GM23338 (cell line): ENCODE measurements around the gene ISX. TPM values are rescaled to one million over a fixed set of nuclear protein-coding genes. Genes with fewer than 3 reads are reported as not detected.

Source experiments
- ATAC-seq: fragments of 200-7000 bp; cut with Tn5 transposase; 3 replicates; pipeline ENCODE4 v1.9.1; 2020
- DNase-seq: peaks from one replicate; pipeline ENCODE4 v3.0.0-alpha.2; 2015; ENCODE audit warnings: low spot score
- H2AFZ ChIP-seq: fragments of 200-600 bp; sonication (generic); 2 replicates; pipeline ENCODE4 v1.8.0; 2016; ENCODE audit warnings: antibody characterized with exemption, mild to moderate bottlenecking, moderate library complexity
- H3F3A ChIP-seq: fragments of 200-600 bp; sonication (generic); replicated peaks from 2 replicates; pipeline ENCODE4 v1.8.0; 2017; ENCODE audit warnings: antibody characterized with exemption, mixed run types, low read depth
- H3K27ac ChIP-seq: fragments of 200-600 bp; sonication (generic); 2 replicates; pipeline ENCODE4 v1.6.1; 2016; ENCODE audit warnings: low read depth
- H3K27me3 ChIP-seq: fragments of 200-600 bp; sonication (generic); 2 replicates; pipeline ENCODE4 v1.8.0; 2016; ENCODE audit warnings: mild to moderate bottlenecking, mixed run types, moderate library complexity; ENCODE audit not compliant: insufficient read depth
- H3K36me3 ChIP-seq: fragments of 200-600 bp; sonication (generic); 2 replicates; pipeline ENCODE4 v1.8.0; 2016; ENCODE audit warnings: mild to moderate bottlenecking; ENCODE audit not compliant: insufficient read depth
- H3K4me1 ChIP-seq: fragments of 200-600 bp; sonication (generic); 2 replicates; pipeline ENCODE4 v1.8.0; 2016; ENCODE audit warnings: mild to moderate bottlenecking, moderate library complexity; ENCODE audit not compliant: insufficient read depth
- H3K4me2 ChIP-seq: fragments of 200-600 bp; sonication (generic); 2 replicates; pipeline ENCODE4 v1.7.1; 2017; ENCODE audit warnings: mixed run types
- H3K4me3 ChIP-seq: fragments of 200-600 bp; sonication (generic); 2 replicates; pipeline ENCODE4 v1.6.1; 2016; ENCODE audit warnings: mixed run types
- H3K79me2 ChIP-seq: fragments of 200-600 bp; sonication (generic); replicated peaks from 2 replicates; pipeline ENCODE4 v1.8.0; 2017; ENCODE audit warnings: mild to moderate bottlenecking; ENCODE audit not compliant: insufficient read depth
- H3K9me2 ChIP-seq: fragments of 200-600 bp; sonication (generic); 2 replicates; pipeline ENCODE4 v1.8.0; 2017; ENCODE audit not compliant: insufficient read depth
- H4K20me1 ChIP-seq: fragments of 200-600 bp; sonication (generic); replicated peaks from 2 replicates; pipeline ENCODE4 v1.8.0; 2017; ENCODE audit warnings: mild to moderate bottlenecking; ENCODE audit not compliant: insufficient read depth
- H3K27ac Mint-ChIP-seq: 2 replicates; pipeline ENCODE4 v1.8.0; 2020; ENCODE audit warnings: inconsistent platforms, mild to moderate bottlenecking, moderate library complexity, mixed read lengths
- H3K27me3 Mint-ChIP-seq: 3 replicates; pipeline ENCODE4 v1.8.0; 2022; ENCODE audit warnings: low read depth, mild to moderate bottlenecking, moderate library complexity, mixed read lengths, inconsistent platforms; ENCODE audit not compliant: insufficient read depth, poor library complexity
- H3K36me3 Mint-ChIP-seq: 3 replicates; pipeline ENCODE4 v1.8.0; 2021; ENCODE audit warnings: low read depth, mild to moderate bottlenecking, inconsistent platforms, moderate library complexity, mixed read lengths
- H3K4me1 Mint-ChIP-seq: 3 replicates; pipeline ENCODE4 v1.8.0; 2020; ENCODE audit warnings: mild to moderate bottlenecking, inconsistent platforms, mixed read lengths
- H3K4me3 Mint-ChIP-seq: 3 replicates; pipeline ENCODE4 v1.8.0; 2021; ENCODE audit warnings: moderate library complexity, mild to moderate bottlenecking, inconsistent platforms, mixed read lengths
- H3K9me3 Mint-ChIP-seq: 3 replicates; pipeline ENCODE4 v1.8.0; 2020; ENCODE audit warnings: moderate library complexity, mild to moderate bottlenecking, inconsistent platforms, mixed read lengths
- EZH2 ChIP-seq: fragments of 200-600 bp; sonication (generic); IDR thresholded peaks from one replicate; pipeline ENCODE4 v1.8.0; 2017; ENCODE audit warnings: antibody characterized with exemption, mild to moderate bottlenecking, low read depth; ENCODE audit not compliant: unreplicated experiment
- JUNB ChIP-seq: IDR thresholded peaks from one replicate; pipeline ENCODE4 v1.6.1; 2016; ENCODE audit warnings: antibody characterized with exemption; ENCODE audit not compliant: unreplicated experiment
- STAT1 ChIP-seq: IDR thresholded peaks from one replicate; pipeline ENCODE4 v1.6.1; 2016; ENCODE audit warnings: antibody characterized with exemption; ENCODE audit not compliant: unreplicated experiment
- ZNF331 ChIP-seq: fragments of 250-450 bp; sonication (Bioruptor Pico); IDR thresholded peaks from 2 replicates; pipeline ENCODE4 v1.5.0; 2020; ENCODE audit warnings: low read depth, mild to moderate bottlenecking, moderate library complexity
- polyA plus RNA-seq: library from polyadenylated mRNA; unstranded; fragments of >200 nt; fragmentation: Nextera tagmentation; extraction: Ambion mirVana; gene quantifications from 2 replicates; pipeline ENCODE4 v1.2.1, GENCODE V29; 2016
- total RNA-seq: library from RNA; depleted of rRNA; stranded (reverse); fragments of >200 nt; shearing (Covaris generic); gene quantifications from 2 replicates; pipeline ENCODE4 v1.2.3, GENCODE V29; 2014
- TF ChIP-seq, protein P1 (sequence below): IDR thresholded peaks from one replicate; pipeline ENCODE4 v1.6.1; 2018; ENCODE audit warnings: antibody characterized with exemption; ENCODE audit not compliant: unreplicated experiment
- TF ChIP-seq, protein P2 (sequence below): fragments of 250-450 bp; sonication (Bioruptor Pico); IDR thresholded peaks from 2 replicates; pipeline ENCODE4 v1.5.0; 2020; ENCODE audit warnings: mild to moderate bottlenecking, moderate library complexity

Gene ISX
- total and polyA plus RNA-seq, 2 experiments from 2014 or later = not detected

DNA sequence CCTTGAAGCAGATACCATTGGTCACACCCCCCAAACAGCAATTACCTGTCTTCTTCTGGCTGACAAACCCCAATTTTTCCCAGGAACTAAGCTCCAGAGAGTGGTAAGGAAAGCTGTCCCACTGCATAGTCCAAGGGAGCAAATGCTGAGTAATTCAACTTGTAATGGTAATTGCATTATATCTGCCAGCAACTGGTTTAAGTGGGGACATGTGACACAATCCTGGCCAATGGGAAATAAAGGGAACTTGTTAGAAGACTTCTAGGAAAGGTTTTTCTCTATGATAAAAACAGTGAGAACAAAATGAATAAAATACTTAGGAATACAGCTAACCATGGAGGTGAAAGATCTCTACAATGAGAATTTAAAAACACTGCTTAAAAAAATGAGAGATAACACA, 9.5 kb upstream of the ISX start:
- Histone ChIP-seq H3K79me2 (no peaks in the 10 kb centered on the region), H3K9me2 (no peaks in the 10 kb centered on the region), H3K4me2 (no peak overlapping the region), H3K4me1 (no peaks in the 10 kb centered on the region), H3F3A (no peaks in the 10 kb centered on the region), H2AFZ (no peak overlapping the region), H4K20me1 (no peaks in the 10 kb centered on the region), H3K36me3 (no peaks in the 10 kb centered on the region), H3K27me3 (no peaks in the 10 kb centered on the region), H3K27ac (no peak overlapping the region), H3K4me3 (no peak overlapping the region)
- TF ChIP-seq JUNB (no peak), ZNF331 (no peak), STAT1 (no peak), EZH2 (no peak)
- TF ChIP-seq, protein P1, sequence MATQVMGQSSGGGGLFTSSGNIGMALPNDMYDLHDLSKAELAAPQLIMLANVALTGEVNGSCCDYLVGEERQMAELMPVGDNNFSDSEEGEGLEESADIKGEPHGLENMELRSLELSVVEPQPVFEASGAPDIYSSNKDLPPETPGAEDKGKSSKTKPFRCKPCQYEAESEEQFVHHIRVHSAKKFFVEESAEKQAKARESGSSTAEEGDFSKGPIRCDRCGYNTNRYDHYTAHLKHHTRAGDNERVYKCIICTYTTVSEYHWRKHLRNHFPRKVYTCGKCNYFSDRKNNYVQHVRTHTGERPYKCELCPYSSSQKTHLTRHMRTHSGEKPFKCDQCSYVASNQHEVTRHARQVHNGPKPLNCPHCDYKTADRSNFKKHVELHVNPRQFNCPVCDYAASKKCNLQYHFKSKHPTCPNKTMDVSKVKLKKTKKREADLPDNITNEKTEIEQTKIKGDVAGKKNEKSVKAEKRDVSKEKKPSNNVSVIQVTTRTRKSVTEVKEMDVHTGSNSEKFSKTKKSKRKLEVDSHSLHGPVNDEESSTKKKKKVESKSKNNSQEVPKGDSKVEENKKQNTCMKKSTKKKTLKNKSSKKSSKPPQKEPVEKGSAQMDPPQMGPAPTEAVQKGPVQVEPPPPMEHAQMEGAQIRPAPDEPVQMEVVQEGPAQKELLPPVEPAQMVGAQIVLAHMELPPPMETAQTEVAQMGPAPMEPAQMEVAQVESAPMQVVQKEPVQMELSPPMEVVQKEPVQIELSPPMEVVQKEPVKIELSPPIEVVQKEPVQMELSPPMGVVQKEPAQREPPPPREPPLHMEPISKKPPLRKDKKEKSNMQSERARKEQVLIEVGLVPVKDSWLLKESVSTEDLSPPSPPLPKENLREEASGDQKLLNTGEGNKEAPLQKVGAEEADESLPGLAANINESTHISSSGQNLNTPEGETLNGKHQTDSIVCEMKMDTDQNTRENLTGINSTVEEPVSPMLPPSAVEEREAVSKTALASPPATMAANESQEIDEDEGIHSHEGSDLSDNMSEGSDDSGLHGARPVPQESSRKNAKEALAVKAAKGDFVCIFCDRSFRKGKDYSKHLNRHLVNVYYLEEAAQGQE = no peak
- TF ChIP-seq, protein P2, sequence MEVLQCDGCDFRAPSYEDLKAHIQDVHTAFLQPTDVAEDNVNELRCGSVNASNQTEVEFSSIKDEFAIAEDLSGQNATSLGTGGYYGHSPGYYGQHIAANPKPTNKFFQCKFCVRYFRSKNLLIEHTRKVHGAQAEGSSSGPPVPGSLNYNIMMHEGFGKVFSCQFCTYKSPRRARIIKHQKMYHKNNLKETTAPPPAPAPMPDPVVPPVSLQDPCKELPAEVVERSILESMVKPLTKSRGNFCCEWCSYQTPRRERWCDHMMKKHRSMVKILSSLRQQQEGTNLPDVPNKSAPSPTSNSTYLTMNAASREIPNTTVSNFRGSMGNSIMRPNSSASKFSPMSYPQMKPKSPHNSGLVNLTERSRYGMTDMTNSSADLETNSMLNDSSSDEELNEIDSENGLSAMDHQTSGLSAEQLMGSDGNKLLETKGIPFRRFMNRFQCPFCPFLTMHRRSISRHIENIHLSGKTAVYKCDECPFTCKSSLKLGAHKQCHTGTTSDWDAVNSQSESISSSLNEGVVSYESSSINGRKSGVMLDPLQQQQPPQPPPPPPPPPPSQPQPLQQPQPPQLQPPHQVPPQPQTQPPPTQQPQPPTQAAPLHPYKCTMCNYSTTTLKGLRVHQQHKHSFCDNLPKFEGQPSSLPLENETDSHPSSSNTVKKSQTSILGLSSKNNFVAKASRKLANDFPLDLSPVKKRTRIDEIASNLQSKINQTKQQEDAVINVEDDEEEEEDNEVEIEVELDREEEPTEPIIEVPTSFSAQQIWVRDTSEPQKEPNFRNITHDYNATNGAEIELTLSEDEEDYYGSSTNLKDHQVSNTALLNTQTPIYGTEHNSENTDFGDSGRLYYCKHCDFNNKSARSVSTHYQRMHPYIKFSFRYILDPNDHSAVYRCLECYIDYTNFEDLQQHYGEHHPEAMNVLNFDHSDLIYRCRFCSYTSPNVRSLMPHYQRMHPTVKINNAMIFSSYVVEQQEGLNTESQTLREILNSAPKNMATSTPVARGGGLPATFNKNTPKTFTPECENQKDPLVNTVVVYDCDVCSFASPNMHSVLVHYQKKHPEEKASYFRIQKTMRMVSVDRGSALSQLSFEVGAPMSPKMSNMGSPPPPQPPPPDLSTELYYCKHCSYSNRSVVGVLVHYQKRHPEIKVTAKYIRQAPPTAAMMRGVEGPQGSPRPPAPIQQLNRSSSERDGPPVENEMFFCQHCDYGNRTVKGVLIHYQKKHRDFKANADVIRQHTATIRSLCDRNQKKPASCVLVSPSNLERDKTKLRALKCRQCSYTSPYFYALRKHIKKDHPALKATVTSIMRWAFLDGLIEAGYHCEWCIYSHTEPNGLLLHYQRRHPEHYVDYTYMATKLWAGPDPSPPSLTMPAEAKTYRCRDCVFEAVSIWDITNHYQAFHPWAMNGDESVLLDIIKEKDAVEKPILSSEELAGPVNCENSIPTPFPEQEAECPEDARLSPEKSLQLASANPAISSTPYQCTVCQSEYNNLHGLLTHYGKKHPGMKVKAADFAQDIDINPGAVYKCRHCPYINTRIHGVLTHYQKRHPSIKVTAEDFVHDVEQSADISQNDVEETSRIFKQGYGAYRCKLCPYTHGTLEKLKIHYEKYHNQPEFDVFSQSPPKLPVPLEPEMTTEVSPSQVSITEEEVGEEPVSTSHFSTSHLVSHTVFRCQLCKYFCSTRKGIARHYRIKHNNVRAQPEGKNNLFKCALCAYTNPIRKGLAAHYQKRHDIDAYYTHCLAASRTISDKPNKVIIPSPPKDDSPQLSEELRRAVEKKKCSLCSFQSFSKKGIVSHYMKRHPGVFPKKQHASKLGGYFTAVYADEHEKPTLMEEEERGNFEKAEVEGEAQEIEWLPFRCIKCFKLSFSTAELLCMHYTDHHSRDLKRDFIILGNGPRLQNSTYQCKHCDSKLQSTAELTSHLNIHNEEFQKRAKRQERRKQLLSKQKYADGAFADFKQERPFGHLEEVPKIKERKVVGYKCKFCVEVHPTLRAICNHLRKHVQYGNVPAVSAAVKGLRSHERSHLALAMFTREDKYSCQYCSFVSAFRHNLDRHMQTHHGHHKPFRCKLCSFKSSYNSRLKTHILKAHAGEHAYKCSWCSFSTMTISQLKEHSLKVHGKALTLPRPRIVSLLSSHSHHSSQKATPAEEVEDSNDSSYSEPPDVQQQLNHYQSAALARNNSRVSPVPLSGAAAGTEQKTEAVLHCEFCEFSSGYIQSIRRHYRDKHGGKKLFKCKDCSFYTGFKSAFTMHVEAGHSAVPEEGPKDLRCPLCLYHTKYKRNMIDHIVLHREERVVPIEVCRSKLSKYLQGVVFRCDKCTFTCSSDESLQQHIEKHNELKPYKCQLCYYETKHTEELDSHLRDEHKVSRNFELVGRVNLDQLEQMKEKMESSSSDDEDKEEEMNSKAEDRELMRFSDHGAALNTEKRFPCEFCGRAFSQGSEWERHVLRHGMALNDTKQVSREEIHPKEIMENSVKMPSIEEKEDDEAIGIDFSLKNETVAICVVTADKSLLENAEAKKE (CRISPR knock-in tag) = no peak
- Mint-ChIP-seq H3K4me1 (no peaks in the 10 kb centered on the region), H3K36me3 (peaks cover 8% of the 10 kb centered on the region; the same call in 2 of the 3 replicates), H3K27me3 (peaks cover 7% of the 10 kb centered on the region), H3K9me3 (peaks cover 46% of the 10 kb centered on the region), H3K27ac (no peak overlapping the region), H3K4me3 (no peak overlapping the region)
- no peak for ATAC-seq
- no peak for DNase-seq
